ENCODE measurements around the gene ACSF3. TPM values are rescaled to one million over a fixed set of nuclear protein-coding genes. Genes with fewer than 3 reads are reported as not detected.

ACSF3 gene
- total RNA-seq, 4 donors from 2014 or later, result 29.9 to 48.0 (median 40.3) TPM

DNA sequence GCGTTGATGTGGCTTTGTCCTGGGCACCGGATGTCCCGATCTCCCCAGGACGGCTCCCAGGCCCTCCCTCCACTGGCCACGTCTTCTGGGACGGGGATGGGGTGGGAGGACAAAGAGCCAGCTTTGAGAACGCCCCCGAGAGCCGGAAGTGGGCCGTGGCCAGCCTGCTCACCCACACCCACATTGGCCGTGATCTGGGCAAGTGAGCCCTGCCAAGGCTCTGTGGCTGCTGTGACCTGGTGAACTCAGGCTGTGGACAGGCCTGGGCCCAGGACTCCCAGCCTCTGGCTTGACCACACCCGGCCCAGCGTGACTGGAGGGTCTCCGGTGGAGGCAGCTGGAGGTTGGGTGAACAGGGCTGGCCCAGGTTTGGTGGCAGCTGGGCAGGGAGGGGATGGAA, 81.2 kb downstream of the ACSF3 start:
- no peak for DNase-seq (ENCODE audit: low spot score in 2 of 2)
- Histone ChIP-seq H3K27me3 (peaks cover 0 to 20% of the 10 kb centered on the region in 2 donors), H3K4me3 (no peak overlapping the region), H3K27ac (peak overlapping the region in 3 of 4 donors; percentile 0 to 82 (median 73)), H3K9me3 (no peaks in the 10 kb centered on the region), H3K36me3 (peaks cover 0 to 7% (median 0%) of the 10 kb centered on the region in 3 donors), H3K4me1 (peaks cover 3 to 59% (median 21%) of the 10 kb centered on the region in 4 donors)
- 28 to 32% methylated on average over 14 of the region's 14 CpGs for WGBS, 2 donors
- TF ChIP-seq POLR2A (IDR thresholded peaks at IDR 0.05) (no peak), EP300 (IDR thresholded peaks at IDR 0.05) (peak in 1 of 2 donors; percentile 42)

DNA sequence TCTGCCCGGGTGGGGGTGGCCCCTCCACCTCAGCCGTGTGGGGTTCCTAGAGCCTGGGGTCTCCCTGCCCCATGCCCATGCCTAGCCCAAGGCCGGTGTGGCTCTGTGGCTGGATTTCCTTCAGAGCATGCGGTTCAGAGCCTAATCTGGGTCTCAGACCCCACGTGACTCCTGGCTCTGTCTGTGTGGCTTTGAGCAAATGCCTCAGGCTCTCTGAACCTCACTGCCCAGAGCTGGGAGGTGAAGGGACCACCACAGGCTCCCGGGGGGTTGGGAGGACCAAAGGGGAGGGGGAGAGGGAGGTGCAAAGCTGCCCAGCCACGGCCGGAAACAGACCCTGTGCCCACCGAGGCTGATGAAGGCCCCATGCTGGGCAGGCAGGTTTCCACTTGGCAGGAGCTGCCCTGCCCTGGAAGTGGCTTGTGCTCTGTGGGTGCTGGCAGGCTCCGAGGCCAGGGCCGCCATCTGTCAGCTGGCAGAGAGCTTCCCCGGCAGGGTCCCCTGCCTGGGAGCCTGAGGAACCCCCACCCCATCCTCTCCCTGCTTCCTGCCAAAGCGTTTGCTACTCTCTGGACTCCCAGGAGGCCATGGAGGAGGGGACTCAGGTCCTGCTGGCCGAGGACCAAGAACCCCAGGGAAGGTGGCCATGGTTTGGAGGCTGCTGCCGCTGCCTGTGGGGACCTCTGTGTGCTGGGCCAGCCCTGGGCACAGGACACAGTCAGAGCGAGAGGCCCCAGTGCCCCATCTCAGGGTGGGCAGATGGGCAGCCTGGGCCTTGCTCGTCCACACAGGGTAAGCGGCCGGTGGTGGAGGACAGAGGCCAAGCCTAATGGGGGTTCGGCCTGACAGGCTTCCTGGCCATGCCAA, 81.9 kb downstream of the ACSF3 start:
- TF ChIP-seq EP300 (IDR thresholded peaks at IDR 0.05) (no peak), POLR2A (IDR thresholded peaks at IDR 0.05) (no peak)
- TF ChIP-seq, protein P1, sequence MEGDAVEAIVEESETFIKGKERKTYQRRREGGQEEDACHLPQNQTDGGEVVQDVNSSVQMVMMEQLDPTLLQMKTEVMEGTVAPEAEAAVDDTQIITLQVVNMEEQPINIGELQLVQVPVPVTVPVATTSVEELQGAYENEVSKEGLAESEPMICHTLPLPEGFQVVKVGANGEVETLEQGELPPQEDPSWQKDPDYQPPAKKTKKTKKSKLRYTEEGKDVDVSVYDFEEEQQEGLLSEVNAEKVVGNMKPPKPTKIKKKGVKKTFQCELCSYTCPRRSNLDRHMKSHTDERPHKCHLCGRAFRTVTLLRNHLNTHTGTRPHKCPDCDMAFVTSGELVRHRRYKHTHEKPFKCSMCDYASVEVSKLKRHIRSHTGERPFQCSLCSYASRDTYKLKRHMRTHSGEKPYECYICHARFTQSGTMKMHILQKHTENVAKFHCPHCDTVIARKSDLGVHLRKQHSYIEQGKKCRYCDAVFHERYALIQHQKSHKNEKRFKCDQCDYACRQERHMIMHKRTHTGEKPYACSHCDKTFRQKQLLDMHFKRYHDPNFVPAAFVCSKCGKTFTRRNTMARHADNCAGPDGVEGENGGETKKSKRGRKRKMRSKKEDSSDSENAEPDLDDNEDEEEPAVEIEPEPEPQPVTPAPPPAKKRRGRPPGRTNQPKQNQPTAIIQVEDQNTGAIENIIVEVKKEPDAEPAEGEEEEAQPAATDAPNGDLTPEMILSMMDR (IDR thresholded peaks at IDR 0.05), result no peak
- Histone ChIP-seq H3K27ac (peak overlapping the region in 3 of 4 donors; percentile 0 to 82 (median 73)), H3K36me3 (peaks cover 0 to 13% (median 0%) of the 10 kb centered on the region in 3 donors), H3K27me3 (peaks cover 0 to 14% of the 10 kb centered on the region in 2 donors), H3K9me3 (no peaks in the 10 kb centered on the region), H3K4me3 (no peak overlapping the region), H3K4me1 (peaks cover 3 to 56% (median 18%) of the 10 kb centered on the region in 4 donors)
- 43 to 49% methylated on average over 15 to 18 of the region's 20 CpGs for WGBS, 2 donors
- no peak for DNase-seq (ENCODE audit: low spot score in 2 of 2)

DNA sequence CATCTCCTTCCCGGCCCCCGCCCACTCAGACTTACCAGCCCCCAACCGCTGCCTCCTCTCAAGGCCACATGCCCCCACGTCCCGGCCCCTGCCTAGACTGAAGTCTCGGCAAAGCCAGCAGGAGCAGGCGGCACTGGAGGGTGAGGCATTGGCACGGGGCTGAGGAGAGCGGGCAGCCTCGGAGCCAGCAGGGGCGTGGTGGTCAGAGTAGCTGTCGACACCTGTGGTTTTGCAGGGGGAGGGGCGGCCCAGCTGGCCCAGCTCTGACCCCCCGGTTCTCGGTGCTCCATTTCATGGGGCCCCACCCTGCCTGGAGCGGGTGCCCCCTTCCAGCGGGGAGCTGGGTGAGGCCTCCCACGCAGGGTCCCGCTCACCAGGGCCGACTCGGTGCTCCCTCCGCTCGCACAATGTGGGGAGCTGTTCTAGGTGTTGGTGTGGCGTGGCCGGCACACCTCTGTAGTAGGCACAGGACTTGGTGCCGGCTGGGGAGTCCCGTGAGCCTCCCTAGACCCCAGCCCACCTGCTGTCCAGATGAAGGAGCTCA, 82.6 kb downstream of the ACSF3 start:
- Histone ChIP-seq H3K9me3 (no peaks in the 10 kb centered on the region), H3K4me1 (peaks cover 0 to 49% (median 11%) of the 10 kb centered on the region in 4 donors), H3K27me3 (peaks cover 0 to 7% of the 10 kb centered on the region in 2 donors), H3K27ac (peak overlapping the region in 2 of 4 donors; percentile 73 to 82), H3K36me3 (peaks cover 0 to 19% (median 0%) of the 10 kb centered on the region in 3 donors), H3K4me3 (no peak overlapping the region)
- WGBS, 2 donors, result 82 to 84% methylated on average over 25 to 26 of the region's 27 CpGs
- TF ChIP-seq EP300 (IDR thresholded peaks at IDR 0.05) (no peak), POLR2A (IDR thresholded peaks at IDR 0.05) (no peak)
- TF ChIP-seq, protein P1 (IDR thresholded peaks at IDR 0.05), result no peak
- DNase-seq (ENCODE audit: low spot score in 2 of 2), result no peak

DNA sequence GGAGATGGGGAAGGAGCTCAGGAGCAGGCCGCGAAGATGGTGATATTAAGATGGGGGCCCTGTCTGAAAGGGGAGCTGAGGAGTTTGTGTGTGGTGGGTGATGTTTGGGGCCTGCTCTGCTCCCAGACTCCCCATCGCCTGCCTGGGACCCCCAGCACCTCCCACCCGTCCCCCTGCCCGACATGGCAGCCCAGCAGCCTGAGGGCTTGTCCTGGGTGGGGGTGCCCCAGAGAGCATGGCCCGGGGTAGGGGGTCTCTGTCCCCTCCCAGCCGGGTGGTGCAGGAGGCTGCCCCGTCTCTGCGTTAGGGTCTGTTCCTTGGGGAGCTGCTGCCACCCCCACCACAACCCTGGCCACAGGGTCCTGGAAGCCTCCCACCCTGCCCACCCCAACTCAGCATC, 83.1 kb downstream of the ACSF3 start:
- Histone ChIP-seq H3K4me1 (peaks cover 0 to 44% (median 11%) of the 10 kb centered on the region in 4 donors), H3K36me3 (peaks cover 0 to 23% (median 0%) of the 10 kb centered on the region in 3 donors), H3K27me3 (peaks cover 0 to 4% of the 10 kb centered on the region in 2 donors), H3K27ac (no peak overlapping the region), H3K9me3 (no peaks in the 10 kb centered on the region), H3K4me3 (no peak overlapping the region)
- DNase-seq (ENCODE audit: low spot score in 2 of 2), result no peak
- 83 to 90% methylated on average over 7 of the region's 9 CpGs for WGBS, 2 donors
- TF ChIP-seq EP300 (IDR thresholded peaks at IDR 0.05) (no peak), POLR2A (IDR thresholded peaks at IDR 0.05) (no peak)
- TF ChIP-seq, protein P1 (IDR thresholded peaks at IDR 0.05), result no peak

DNA sequence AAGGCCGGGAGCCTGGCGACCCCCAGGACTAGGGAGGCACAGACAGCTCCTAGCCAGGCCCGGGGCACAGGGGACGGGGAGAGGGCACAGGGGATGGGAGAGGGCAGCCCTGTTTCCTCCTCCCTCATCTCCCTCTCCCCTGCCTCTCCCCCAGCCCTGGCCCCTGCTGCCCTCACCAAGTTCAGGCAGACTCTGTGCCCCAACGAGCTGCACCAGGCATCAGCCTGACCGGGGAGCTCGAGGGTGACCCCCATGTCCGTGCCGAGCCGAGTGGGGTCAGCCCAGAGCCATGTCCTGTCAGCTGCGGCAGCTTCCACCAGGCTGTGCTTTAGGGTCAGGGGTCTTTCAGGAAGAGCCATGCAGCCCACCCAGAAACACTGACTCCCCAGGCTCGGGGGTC, 83.8 kb downstream of the ACSF3 start:
- H3K9me3 ChIP-seq, result no peaks in the 10 kb centered on the region
- H3K27ac ChIP-seq, result no peak overlapping the region
- TF ChIP-seq, protein P1 (IDR thresholded peaks at IDR 0.05), result no peak
- TF ChIP-seq EP300 (IDR thresholded peaks at IDR 0.05) (no peak), POLR2A (IDR thresholded peaks at IDR 0.05) (no peak)
- peaks cover 0 to 36% (median 11%) of the 10 kb centered on the region in 4 donors for H3K4me1 ChIP-seq
- H3K27me3 ChIP-seq, result no peaks in the 10 kb centered on the region
- DNase-seq (ENCODE audit: low spot score in 2 of 2), result no peak
- H3K36me3 ChIP-seq, result peaks cover 0 to 23% (median 0%) of the 10 kb centered on the region in 3 donors
- H3K4me3 ChIP-seq, result no peak overlapping the region
- 70 to 83% methylated on average over 9 to 12 of the region's 12 CpGs for WGBS, 2 donors
